GM12801 (cell line): Measurements from ENCODE around the gene PLEKHG3.

Experiments
- CTCF ChIP-seq: IDR thresholded peaks from one replicate; pipeline ENCODE4 v1.5.1; 2011; ENCODE audit warnings: control low read depth; ENCODE audit not compliant: insufficient read length; ENCODE audit errors: extremely low read depth

PLEKHG3 gene

GRCh38 chr14:64704143-64704742 is at the start of gene PLEKHG3:
TSS of gene PLEKHG3 (plus strand) at chr14:64704424. CDS start at chr14:64727632, 23,208 bp downstream.
- TF ChIP-seq CTCF: no peak

- TF ChIP-seq CTCF: no peak
These were observed 49.3 kb upstream of the PLEKHG3 start for GRCh38 chr14:64654901-64655300.

- no peak for TF ChIP-seq CTCF
These were observed 47.2 kb upstream of the PLEKHG3 start for GRCh38 chr14:64656986-64657385.

- TF ChIP-seq CTCF: no peak
These were observed 46.0 kb upstream of the PLEKHG3 start for GRCh38 chr14:64658201-64658600.

- TF ChIP-seq CTCF: no peak
These were observed 44.9 kb upstream of the PLEKHG3 start for GRCh38 chr14:64659366-64659765.

GRCh38 chr14:64663174-64663573 is 41.0 kb upstream of the PLEKHG3 start:
- no peak for TF ChIP-seq CTCF

- TF ChIP-seq CTCF: no peak
These were observed 32.6 kb upstream of the PLEKHG3 start for GRCh38 chr14:64671591-64671990.
